HG03139 (cell line): Measurements from ENCODE around the gene CCL14.

Experiments used
- ATAC-seq: cut with Tn5 transposase; IDR thresholded peaks from one replicate; pipeline ENCODE4 v1.9.1; 2021; ENCODE audit not compliant: unreplicated experiment

Gene CCL14

GRCh38 chr17:35991075-35991474 is 4.5 kb upstream of the CCL14 start:
- ATAC-seq, result no peak

GRCh38 chr17:35988164-35988563 is 1.6 kb upstream of the CCL14 start:
- no peak for ATAC-seq

DNA sequence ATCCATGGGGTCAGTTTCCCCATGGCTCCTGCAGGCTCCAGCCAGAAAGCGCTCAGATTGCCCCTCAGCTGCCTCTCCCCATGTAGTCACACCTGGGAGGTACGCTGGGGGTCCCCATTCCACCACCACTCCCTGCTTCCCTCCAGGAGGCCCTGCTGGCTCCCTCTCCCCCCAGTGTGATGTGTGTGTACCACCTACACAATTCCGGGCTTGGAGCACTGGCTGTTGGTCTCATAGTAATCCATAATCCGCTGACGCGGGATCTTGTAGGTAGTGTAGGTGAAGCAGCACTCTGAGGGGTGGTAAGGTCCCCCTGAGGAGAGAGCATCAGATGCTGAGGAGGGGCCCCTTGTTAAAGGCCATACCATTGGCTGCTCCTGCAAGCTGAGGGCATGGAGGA is 2.4 kb downstream of the CCL14 start:
- ATAC-seq, result no peak

GRCh38 chr17:35982409-35983191 is 3.9 kb downstream of the CCL14 start:
- ATAC-seq, result no peak

GRCh38 chr17:35981908-35982330 is 4.6 kb downstream of the CCL14 start:
- ATAC-seq, result no peak

DNA sequence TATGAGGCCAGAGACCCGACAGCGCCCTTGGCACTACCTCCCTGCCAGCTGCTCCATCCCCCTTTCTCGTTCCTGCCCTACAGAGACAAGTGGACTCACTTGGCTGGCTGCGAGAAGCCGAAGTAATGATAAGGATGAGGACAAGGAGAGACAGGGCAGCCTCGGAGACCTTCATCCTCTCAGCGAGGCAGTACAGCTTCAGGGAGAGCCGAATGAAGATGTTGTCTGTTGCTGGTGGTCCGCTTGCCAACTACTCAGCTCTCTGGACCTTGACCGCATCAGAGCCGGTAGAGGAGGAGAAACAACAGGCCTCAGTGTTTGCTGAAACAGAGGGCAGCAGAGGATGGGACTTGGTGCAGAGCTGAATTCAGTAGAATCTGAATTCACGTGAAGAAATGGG is 5.3 kb downstream of the CCL14 start, which contains the start of gene CCL16:
Gene CCL16, minus strand, starts transcription at position 252 of the 400 bp plus-strand sequence. Its CDS starts 77 bp downstream, at position 175.
- no peak for ATAC-seq

GRCh38 chr17:35978346-35978745 is 8.2 kb downstream of the CCL14 start:
- no peak for ATAC-seq

- no peak for ATAC-seq
Observed at GRCh38 chr17:35977509-35977908, 9.0 kb downstream of the CCL14 start.

GRCh38 chr17:35973333-35974260 is 12.9 kb downstream of the CCL14 start:
- ATAC-seq, result no peak

DNA sequence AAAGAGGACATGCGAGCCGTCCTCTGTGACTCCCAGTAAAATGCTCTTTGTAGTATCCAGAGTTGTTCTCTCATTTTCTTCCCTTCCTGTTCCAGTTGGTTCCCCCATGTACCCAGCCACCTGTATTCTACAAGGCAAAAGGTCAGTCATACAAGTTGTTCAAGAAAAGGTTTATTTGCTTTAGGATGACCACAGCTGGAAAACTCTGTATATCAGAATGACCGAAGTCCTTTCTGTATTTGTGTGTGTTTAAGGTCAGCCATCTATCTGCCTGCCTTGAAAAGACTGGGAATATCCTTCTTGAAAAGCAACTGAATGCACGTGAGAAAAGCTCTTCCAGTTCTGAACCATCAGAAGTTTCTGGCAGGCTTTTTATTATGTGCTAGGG is 13.6 kb downstream of the CCL14 start:
- ATAC-seq, result no peak

DNA sequence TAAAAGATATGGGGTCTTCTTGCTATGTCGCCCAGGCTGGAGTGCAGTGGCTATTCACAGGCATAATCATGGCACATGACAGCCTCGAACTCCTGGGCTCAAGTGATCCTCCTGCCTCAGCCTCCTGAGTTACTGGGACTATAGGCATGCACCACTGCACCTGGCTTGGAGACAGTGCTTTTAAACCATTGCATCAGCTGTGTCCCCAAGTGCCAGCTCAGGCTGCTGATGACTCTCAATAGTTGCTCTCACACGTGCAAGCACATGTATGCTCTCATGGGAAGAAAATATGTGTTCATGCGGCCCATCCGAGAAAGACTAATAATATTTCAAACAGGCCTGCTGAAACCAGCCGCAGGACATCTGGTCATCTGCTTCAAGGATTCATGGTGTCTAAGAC is 14.0 kb downstream of the CCL14 start:
- ATAC-seq, result no peak

DNA sequence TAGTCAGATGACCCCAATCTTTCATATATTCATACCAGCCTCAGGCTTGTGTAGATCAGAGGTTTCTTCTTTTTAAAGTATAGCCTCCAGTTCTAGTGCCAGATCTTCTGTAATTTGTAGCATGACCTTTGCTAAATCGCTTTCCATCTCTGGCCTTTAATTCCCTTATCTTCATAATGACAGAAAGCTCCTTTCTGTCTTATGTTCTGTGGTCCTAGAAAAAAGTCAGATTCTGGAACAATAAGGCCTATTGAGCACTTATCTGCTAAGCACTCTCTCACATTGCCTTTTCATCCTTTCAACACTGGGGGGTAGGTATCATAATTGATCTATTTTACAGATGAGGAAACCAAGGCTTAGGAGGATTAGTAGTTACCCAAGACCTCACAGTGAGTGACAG is 14.5 kb downstream of the CCL14 start:
- no peak for ATAC-seq

GRCh38 chr17:35969558-35970380 is 16.8 kb downstream of the CCL14 start:
- ATAC-seq, result no peak

GRCh38 chr17:35968520-35969054 is 17.9 kb downstream of the CCL14 start:
- no peak for ATAC-seq

DNA sequence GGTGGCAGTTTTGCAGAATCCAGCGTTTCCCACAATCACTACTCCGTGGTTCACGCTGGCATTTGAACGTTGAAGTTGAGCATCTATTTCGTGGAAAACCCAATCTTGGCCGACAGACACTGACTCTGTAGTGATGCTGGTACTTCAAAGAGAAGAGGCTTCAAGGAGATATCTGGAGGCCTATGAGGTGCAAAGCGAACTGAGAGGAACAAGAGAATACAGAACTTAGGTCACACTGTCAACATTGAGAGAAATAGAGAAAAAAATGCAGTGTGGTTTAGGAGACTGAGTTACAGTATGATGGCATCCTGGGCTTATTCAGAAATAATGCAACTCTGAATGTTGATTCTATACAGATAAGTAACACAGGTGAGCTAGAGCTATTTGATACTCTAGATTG is 21.3 kb downstream of the CCL14 start:
- ATAC-seq, result no peak

GRCh38 chr17:35963663-35964062 is 22.9 kb downstream of the CCL14 start:
- ATAC-seq, result no peak

DNA sequence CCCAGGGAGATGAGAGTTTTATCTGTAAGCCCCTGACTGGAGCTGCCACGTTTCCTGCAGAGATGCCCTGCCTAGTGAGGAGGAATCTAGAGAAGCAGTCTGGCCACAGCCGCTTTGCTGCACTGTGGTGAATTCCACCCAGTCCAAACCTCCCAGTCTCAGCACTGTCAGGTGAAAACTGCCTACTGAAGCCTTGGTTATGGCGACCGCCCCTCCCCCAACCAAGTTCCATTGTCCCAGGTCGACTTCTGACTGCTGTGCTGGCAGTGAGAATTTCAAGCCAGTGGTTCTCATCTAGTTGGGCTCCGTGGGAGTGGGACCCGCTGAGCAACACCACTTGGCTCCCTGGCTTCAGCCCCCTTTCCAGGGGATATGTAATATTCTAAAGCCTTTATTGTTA is 32.8 kb downstream of the CCL14 start:
- ATAC-seq, result no peak

- no peak for ATAC-seq
Observed at GRCh38 chr17:35949401-35949800, 37.1 kb downstream of the CCL14 start.

DNA sequence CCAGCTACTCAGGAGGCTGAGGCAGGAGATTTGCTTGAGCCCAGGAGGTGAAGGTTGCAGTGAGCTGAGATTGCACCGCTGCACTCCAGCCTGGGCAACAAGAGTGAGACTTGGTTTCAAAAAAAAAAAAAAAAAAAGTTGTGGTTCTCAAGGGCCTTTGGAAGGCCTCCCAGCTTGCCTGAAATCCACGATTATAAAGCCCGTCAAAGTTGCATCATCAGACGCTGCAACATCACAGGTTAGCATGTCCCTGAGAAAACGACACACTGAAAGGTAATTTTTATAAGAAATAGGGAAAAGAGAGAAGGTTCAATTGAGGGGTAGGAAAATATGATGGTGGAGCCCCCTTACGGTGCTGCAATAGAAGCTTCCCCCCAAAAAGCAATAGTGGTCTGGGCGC is 38.4 kb downstream of the CCL14 start:
- ATAC-seq, result no peak

DNA sequence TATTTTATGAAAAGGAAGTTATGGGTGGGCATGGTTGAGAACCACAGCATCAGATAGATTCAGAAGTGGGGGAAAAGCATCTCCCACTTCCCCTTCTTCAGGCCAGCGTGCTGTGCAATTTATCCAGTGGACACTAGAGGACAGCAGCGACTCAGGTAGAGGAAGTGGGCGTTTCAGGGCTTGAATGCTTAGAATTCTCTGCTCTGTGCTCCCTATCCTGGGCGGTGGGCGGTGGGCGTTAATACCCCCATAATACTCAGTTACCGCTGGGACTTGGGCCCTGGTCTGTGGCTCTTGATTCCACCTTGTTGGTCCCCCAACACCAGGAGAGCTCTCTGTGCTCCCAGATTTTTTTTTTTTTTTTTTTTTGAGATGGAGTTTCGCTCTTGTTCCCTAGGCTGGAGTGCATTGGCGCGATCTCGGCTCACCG is 39.4 kb downstream of the CCL14 start:
- ATAC-seq, result no peak

DNA sequence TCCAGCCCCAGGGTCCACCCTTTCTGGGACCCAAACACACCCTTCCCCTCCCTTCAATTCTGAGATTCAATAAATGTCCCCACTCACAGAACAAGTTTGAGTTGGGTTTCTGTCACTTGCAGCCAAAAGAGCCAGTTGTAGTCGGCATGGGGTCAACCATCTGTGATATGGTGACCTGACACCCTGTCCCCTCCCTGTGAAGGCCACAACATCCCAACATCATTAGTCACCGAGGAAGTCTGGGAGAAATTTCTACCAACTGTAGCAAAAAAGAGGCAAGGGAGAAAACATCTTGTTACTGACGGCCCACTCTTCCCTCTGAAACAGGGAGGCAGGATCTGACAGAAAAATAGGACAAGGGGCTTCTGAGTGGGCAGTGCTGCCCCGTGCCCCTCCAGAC is 42.4 kb downstream of the CCL14 start:
- no peak for ATAC-seq
